NCI-H345 treated with DMSO at 0.1 percent for 48 hours (cell line): ENCODE results near the gene CISTR.
"Not testable (repeated sequence)": the region's sequence is repeated elsewhere in the genome, so short reads cannot be mapped to it uniquely, and the experiment has no call there.

Experiments
- DNase-seq: peaks from one replicate; lab custom pipeline; 2025; ENCODE audit not compliant: unreplicated experiment; lab: John Stamatoyannopoulos, UW

Gene CISTR

DNA sequence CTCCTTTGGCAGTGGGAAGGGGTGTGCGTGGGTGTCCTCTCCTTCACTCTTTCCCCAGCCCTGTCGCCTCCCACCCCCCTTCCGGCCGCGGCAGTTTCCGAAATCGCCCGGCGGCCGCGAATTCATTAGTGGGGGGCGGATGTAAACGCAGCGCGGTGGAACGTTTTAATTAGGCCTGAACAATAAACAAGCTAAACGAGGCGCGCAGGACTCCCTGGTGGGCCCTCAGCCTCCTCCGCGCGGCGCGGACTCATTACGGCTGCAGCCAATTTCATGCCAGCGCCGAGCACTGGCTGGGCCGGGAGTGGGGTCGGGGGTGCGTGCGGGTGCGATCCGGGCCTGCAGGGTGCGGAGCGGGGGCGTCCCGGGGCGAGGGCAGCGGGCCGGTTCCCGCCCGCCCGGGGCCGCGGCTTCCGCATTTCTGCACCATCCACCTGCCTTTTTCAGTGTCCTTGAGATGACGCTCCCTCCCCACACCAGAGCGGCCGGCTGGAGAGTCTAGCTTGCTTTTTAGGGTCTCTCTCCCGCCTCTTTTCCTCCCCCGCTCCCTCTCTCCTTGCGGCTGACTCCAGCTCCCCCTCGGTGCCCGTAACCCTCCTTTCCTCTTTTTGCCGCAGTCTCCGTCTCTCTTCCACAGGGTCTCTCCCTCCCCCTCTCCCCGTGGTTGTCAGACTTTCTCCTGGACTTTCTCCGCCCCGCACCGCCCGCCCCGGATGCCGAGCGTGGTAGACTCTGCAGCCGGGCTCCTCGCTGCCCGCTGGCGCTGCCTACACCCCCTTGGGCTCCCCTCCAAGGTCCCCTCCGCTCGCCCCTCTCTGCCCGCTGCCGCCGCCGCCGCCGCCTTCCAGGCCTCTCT is at the start of gene CISTR:
TSS of gene CISTR (minus strand) at position 644 of the 856 bp plus-strand sequence.
- DNase-seq = no peak

DNA sequence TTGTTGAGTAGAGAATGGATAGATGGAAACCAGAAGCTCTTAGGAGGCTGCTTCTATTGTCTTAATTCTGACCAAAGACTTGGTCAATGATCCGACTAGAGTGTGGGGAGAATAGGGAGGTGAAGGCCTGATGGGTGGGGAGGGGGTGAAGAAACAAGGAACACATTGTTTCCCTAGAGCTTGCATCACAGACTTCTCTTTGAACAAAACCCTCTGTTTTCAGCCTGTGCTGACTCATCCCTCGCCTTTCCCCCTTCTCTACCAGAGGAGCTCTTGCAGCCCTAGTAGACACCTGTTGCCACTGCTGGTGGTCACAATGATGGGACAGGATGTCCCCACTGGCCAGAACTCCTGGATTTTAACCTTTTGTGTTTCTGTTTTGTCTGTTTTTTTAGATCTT is 46.8 kb upstream of the CISTR start:
- no peak for DNase-seq

DNA sequence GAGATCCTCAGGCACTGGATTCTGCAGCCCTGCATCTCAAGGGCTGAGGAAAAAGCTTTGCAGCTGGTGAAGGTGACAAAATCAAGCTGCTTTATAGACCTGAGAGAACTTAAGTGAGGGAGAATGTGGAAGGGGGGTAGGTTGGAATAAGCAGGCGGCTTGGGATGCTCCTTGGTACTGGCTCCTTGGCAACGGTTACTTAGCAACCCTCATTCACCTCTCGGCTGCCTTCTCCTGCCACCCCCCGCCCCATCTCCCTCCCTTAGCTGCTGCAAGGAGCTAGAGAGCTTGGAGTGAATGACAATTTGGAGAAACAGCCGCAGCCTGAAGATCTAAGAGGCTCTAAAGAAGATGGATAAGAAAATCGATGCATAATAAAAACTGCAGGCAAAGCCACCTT is 44.1 kb upstream of the CISTR start:
- no peak for DNase-seq

DNA sequence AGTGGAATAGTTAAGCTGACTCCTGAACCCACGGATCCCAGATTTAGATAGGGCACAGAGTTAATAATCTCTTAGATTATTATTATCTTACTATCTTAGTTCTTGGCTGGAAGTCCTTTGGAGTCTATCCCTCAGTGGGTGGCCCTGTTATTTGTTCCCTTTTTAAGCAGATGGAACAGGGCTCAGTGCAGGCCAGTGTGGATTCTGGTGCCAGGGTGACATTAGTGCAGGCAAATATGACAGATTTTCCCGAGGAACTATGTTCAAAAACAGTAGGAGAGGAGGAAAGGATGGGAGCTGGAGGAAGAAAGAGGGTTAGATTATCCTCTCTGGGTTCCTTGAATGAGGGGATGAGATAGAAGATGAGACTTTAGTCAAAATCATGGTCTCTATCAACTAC is 41.4 kb upstream of the CISTR start:
- DNase-seq = no peak

DNA sequence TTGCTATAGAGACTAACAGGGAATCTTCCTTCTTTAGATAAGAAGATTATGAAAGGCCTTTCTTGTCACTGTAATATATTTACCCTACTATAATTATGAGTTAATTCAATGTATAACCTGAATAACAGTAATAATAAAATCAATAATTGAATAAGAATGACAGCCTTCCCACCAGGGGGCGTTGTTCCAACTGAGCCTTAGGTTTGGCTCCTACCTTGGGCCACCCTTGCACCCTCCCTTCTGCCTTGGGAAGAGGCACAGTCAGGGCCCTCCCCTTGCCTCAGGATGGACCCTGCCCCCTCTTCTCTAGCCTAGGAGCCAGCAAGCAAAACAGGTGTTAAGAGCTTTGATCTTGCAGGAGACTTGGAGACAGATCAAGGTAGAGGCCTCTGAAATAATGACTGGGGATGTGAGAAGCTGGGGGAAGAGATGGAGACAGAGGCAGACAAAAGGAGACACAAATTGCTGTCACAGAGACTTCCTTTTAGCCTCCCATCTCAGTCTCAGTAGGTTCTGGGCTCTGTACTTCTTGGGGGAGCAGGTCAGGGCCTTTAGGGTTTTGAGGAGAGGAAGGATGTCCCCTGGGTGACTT is 40.1 kb upstream of the CISTR start:
- DNase-seq = no peak

DNA sequence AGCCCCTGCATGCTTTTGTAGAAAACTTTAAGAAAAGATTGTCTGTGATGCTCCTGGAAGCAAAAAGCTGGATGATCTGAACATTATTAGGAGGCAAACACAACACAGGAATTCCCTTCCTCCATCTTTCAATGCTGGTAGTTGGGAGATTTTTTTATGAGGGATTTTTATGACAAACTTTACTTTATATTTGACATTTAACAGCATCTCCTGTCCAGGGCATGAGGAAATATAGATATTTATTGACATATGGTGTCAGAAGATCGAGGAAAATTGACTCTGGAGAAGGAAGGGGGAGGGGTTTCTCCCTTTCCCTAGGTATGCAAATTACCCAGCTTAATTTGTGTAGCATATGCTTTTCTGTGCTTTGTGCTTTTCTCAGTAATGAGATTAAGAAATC is 37.8 kb upstream of the CISTR start:
- no peak for DNase-seq

DNA sequence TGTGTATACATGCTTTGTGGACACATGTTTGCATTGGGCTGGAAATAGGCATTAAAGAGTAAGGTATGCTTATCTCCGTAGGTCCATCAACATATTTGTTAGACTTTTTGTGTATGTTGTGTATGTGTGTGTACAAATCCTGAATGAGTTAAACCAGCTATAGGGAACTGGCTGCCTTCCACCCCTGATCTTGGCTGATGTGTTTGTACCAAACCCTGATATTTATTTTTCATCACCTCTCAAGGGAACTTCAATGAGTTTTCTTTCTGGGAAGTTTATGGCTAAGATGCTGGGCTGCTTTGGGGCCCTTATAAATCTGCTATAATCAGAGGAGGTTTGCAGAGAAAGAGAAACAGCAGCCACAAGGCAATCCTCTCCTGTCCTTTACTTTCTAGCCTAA is 37.1 kb upstream of the CISTR start:
- DNase-seq = no peak

DNA sequence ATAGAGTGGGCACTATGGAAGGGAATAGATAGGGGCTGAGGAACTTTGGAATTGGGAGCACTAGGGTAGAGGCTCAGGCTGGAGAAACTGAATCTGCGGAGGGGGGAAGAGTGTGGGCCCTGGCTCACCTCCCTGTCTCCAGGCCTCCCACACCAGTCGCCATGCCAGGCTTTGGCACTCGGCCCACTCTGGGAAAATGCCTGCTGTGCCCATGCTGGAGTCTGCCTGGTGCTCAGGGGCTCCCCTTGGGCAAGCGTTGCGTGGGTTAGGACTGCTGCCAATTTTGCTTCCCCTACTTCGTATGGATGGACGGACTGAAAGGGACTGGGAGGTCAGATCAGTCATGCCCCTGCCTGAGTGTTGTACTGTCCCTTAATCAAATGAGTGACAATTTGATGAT is 34.6 kb upstream of the CISTR start:
- DNase-seq = no peak

DNA sequence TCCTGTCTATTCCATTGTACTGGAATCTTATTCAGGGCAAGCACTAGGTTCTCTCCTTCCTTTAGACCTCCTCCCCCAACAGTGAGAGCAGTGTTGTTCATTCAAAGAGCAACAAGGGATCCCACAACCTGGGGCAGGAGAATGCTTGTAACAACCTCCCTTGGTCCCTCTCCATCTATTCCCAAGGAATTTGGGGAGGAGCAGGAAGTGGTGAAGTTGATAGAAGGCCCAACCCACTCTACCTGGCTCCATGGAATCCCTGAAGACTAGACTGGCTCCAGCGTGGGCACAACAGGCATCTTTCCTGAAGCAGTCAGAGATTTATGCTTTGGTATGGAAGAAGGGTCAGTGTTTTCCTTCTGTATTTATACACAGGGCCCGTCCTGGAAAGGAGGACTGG is 33.4 kb upstream of the CISTR start:
- no peak for DNase-seq

DNA sequence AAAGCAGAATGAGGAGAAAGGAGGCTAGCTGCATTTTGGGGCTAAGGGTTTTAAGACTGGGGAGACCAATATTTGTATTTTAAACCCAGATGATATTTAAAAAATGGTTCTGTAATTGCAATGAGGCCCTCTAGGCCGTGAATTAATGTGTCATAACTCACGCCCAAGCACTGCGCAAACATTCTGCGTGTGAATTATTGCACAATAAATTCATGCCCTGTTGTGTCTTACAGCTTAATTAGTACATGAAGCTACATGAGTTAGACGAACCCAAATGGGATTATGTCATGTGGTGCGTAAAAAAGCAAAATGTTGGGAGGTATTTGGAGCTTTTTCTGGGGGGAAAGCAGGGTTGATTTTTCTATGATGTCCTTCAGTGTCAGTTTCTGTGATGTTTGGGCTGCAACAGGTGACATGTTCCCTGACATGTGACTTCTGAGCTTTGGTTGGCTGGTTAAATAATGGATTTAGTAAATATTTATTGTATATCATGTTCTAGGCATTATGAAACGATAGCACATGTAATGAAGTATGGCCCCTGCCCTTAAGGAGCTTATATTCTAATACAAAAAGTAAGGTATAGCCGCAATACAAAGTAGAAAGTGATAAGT is 30.4 kb upstream of the CISTR start:
- no peak for DNase-seq

DNA sequence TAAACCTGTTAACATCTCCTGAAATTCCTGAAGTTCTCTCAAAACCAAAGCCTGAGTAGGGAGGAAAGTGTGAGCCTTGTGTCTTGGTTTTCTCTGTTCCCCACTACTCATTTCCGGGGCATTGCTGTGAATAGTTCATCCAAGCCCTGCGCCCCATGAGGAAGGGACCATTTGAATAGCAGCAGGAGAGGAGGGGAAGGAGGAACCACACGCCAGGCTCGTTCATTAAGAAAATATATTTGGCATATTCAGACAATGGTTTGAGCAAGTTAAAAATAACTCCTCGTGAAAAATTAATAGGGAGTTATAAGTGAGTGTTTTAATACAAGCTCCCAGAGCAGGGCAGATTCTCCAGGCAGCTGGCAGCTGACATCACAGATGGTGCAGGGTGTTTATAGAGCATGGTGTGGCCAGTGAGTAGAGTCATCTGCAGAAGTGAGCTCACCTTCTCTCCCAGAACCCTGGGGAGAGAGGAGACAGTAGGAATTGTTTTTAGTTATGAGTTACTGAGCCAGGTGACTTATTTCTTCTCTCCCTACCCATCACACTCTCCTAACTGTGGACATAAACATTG is 29.5 kb upstream of the CISTR start:
- no peak for DNase-seq

DNA sequence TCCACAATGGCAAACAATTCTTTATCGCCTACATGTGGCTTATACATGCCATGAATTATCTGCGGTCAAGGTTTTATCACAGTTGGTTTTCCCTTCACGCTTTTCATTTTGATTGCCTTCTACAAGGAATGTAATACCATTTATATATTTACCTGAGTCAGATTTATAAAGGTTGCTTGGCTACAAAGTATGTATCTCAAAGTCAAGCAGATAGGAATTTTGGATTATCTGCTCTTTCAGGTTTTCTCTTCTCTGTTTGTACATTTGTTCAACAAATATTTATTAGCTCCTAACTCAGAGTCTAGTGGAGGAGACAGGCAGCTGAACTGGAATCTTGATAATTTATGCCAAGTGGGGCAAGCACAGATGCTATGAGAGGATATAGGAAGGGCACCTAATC is 28.5 kb upstream of the CISTR start:
- DNase-seq = no peak

DNA sequence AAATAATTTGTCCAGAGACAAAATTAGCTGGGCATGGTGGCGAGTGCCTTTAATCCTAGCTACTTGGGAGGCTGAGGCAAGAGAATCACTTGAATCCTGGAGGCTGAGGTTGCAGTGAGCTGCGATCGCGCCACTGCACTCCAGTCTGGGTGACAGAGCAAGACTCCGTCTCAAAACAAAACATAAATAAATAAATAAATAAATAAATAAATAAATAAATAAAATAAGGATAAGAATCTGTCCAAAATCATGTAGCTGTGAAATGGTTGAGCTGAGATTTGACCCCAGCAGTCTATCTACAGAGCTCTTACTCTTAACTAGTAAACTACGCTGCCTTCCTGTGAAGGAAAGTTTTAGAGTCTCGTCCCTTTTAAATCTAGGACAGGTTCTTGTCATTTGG is 27.9 kb upstream of the CISTR start:
- DNase-seq = not testable (repeated sequence)

DNA sequence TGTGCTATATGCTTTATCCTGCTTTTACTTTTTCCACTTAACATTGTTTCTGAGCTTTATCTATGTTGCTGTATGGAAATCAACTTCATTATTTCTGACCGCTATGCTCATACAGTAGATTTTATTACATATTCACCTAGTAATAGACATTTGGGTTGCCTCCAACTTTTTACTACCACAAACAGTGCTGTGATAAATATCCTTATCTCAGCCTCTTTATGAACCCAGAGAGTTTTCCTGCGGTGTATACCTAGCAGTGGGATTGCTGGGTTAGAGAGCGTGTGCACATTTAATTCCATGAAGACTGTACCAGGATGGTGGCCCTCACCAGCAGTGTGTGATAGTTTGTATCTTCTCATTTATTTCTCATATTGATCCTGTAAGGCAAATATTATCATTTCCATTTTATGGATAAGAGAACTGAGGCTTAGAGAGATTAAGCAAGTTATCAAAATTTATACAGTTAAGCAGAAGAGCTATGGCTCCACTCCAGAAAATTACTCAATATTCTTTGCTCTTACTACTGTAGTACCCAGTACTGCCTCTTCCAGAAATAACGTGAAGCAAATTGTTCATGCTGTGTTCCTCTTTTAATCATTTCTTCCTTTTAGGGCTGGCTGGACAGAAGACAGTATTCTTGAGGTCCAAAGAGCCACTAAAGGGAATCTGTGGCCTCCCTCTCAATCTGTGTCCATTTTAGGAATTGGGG is 26.3 kb upstream of the CISTR start:
- DNase-seq = no peak

DNA sequence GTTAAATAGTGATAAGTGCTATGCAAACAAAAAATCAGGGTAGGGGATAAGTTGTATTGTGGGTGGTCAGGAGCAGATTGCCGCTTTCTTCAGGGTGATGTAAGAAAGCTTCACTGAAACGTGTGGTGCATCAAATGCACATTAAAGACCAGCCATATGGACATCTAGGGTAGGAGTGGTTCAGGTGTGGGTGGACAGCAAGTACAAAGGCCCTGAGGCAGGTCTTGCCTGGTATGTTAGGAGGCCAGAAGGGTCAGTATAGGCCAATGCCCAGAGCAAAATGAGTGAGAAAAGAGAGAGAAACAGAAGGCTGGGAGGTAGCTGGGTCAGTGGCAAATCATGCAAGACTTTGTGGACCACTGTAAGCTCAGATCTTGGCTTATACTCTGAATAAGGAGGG is 25.6 kb upstream of the CISTR start:
- DNase-seq = no peak

DNA sequence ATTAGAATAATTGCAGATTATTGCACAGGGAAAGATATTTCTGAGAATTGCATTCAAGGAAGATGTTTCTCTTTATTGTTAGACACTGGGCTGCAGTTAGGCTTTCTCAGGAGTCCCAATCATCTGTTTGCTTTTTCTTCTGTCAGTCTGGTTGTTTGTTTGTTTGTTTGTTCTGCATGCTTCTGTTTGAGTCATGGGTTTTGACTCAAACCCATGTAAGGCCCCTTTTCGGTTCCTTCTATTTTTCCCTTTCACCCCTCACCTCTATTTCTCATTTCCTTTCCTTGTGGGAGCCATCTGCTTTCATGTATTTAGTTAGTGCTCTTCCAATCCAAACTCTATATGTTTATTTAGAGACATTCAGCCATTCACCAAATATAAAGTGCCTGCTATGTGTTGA is 25.1 kb upstream of the CISTR start:
- no peak for DNase-seq

DNA sequence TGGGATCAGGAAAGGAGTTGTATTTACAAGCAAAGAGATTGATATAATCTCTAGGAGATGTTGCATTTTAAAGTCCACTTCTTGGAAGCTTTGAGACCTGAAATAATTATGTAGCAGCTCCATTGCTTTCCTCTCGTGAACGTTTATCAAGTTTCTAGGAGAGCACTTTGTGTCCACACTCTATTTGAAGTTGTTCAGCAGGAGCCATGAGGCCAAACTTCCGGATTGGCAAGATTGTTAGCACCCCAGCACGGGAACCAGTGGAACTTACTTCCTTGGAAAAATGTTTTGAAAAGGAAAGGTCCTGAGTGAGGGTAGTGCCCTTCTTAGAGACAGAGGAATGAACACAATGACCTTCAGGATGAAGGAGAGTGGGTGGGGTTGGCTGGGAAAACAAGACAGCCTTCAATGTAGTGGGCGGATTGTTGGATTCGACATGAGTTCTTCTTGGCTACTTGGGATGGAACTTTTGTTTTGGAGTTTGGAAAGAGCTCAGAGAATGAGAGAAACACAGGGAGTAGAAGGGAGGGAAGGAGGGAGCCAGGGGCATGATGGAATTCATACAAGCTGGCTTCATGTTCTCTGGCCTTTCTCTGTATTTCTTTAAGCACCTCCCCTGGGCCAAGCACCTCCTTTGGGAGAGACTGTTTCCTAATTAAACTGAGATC is 23.8 kb upstream of the CISTR start:
- DNase-seq = no peak

DNA sequence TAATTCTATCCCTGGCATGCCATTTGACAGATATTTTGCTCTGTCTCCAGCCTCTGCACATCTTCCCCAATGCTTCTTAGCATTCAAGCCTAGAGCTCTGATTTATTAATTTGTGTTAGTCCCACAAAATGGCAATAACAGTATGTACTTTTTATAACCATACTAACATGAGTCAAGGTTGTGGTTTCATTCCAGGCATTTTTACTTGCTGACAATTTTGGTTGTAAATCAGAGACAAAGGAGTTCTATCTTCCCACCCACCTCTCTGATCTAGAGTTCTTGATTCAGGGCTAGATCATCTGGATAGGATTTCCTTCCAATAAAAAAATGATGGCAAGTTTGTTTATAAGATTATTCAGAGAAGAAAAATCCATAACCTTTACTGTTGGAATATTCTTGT is 18.5 kb upstream of the CISTR start:
- DNase-seq = no peak

DNA sequence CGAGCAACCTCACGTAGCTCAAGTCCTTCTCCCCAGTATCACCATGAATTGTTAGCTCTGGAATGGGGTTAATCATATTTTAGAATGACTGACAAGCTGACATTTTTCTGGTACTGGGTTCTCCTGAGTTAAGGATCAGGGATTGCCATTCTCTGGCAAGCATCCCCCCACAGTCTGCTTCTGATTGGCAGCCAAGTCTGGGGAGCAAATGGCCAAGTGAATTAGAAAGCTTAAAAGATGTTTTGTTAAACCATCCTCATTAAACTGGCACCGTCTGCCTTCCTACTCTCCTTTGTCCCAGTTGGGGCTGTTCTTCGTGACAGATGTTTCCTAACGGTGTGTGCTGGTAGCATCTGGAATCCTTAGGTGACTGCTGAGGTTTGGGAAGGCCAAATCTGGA is 17.2 kb upstream of the CISTR start:
- DNase-seq = no peak

DNA sequence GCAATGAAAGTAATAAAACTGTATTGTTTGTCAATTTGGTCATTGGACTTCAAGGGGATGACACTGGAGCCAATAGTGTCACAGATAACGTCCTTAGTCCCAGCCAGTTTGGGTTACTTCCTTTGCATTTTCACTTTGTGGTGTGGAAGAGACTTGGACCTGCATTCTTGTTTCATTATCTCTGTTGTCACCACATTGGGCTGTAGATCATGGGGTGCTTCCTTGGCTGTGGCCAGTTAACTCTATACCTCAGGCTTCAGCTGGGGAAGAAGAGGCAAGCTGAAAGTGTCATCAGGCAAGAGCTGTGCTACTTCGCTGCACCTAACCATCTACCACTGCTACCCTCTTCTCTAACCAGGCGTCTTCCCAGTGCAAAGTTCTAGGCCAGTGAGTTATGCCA is 15.1 kb upstream of the CISTR start:
- DNase-seq = no peak

DNA sequence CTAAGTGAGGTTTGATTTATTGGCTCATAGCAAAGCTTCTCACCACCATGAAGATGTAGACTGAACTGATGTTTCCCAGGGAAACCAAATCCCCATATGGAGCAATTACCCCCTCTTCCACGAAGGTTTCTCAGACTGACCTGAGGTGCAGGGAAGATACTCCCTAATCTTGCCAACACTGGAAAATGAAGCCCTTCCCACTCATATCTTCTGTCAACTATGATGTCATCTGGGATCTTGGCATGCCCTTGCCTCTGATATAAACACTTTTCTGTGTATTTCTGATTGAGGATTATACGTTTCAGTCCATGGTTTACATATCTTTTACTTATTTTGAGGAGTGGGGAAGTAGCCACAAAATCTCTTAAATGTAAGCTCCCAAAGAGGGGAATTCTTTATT is 14.1 kb upstream of the CISTR start:
- DNase-seq = no peak
